ENCODE results near the gene DBR1.
A peak's percentile ranks its signal among the peaks of the same experiment; 100 is the strongest.

Gene DBR1

DNA sequence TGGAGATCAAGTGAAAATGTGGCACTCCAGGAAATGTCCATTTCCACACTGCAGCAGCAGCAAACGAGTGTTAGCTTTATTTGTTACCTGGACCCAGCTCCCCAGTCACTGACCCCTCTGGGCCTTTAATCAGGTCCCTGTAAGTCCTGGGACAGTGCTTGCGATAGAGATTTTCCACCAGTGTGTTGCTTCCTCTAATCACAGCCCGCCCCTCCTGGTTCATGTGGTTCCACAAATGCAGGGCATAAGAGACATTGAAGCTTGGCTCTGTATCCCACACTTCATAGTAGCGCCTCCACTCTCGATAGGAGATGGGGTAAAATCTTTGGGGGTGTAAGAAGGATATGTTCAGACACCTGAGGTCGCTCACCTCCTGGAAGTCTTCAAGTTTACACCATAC, 50.5 kb downstream of the DBR1 start:
- Histone ChIP-seq H3K4me1 (ENCODE audit: control insufficient read depth in 1 of 2, insufficient read depth in 1 of 2, low read depth in 1 of 2, low read length in 1 of 2) (peaks cover 36% of the 10 kb centered on the region in 2 experiments), H3K4me3 (ENCODE audit: low read depth in 1 of 2, low read length in 1 of 2) (no peak overlapping the region), H3K9me3 (no peaks in the 10 kb centered on the region), H3K27me3 (no peaks in the 10 kb centered on the region), H3K36me3 (no peaks in the 10 kb centered on the region), H3K27ac (no peak overlapping the region)
- TF ChIP-seq CTCF (IDR thresholded peaks at IDR 0.05): no peak

DNA sequence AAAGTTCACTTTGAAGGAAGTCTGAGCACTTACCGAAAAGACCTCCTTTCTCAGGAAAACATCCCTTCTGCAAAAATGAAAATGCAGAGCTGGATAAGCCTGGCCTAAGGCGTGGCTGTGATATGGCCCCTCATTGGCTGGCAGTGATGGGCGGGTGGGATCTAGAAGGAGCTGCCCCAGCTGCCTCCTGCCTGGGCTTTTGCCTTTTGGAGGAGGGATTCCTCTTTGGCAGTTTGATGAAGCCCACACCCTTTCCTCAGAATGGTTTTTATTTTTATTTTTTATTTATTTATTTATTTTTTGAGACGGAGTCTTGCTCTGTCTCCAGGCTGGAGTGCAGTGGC, 55.3 kb downstream of the DBR1 start:
- no peak for TF ChIP-seq CTCF (IDR thresholded peaks at IDR 0.05)
- Histone ChIP-seq H3K9me3 (no peaks in the 10 kb centered on the region), H3K4me3 (ENCODE audit: low read depth in 1 of 2, low read length in 1 of 2) (no peak overlapping the region)

GRCh38 chr3:138118612-138119422, 55.9 kb downstream of the DBR1 start:
- Histone ChIP-seq H3K4me1 (ENCODE audit: control insufficient read depth in 1 of 2, insufficient read depth in 1 of 2, low read depth in 1 of 2, low read length in 1 of 2) (peaks cover 34 to 35% of the 10 kb centered on the region in 2 experiments), H3K9me3 (no peaks in the 10 kb centered on the region)
- peak; percentile 82 for TF ChIP-seq CTCF (IDR thresholded peaks at IDR 0.05)

More for the DNA sequence above, 55.3 kb downstream of the DBR1 start:
- Histone ChIP-seq H3K4me1 (ENCODE audit: control insufficient read depth in 1 of 2, insufficient read depth in 1 of 2, low read depth in 1 of 2, low read length in 1 of 2) (peaks cover 33% of the 10 kb centered on the region in 2 experiments), H3K27me3 (no peaks in the 10 kb centered on the region), H3K27ac (no peak overlapping the region), H3K36me3 (no peaks in the 10 kb centered on the region)

DNA sequence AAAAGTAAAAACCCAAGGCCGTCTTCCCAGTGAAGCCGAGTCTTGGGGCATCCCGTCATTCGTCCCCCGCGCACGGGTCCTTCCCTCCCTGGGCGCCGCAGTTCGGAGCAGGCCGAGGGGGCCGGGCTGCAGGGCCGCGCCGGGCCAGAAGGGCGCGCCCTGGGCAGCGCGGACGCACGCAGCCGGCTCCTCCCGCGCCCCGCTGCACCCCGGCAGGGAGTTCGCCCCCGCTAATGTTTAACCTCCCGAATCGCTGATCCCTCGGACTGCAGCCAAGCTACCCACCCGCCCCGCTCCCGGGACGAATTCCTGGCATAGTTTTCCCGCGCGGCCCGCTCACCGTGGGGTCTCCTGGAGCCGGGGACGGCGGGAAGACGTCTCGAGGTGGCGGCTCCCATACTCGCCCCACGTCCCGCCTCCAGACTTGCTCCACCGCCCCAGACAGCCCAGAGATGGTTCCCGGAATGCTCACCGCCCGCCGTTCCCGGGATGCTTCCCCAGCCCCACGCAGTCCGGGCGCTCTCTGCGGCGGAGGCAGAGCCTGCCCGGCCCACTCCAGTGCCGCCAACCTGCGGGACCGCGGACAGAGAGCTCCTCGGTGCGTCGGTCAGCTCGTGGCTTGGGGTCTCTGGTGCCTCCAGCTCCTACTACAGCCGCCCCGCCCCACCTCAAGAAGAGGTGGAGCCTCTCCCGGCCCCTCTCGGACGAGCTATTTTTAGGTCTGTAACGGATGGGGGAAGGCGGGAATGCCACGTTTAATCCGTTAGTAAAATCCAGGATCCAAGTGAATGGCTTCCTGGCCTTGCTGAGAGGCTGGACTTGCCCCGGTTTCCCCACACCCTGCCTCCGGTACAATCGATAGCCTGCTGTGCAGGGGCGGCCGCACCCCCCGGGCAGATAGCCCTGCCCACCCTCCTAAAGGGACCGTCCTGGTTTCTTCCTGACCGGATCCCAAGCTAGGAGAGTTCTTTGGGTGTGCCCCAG, 59.4 kb downstream of the DBR1 start, which contains the start of gene DZIP1L:
Gene DZIP1L (minus strand): TSS at position 621 of the 984 bp plus-strand sequence. CDS start 11,637 bp downstream, outside the sequence.
- Histone ChIP-seq H3K36me3 (no peaks in the 10 kb centered on the region), H3K27me3 (no peaks in the 10 kb centered on the region), H3K4me1 (ENCODE audit: control insufficient read depth in 1 of 2, insufficient read depth in 1 of 2, low read depth in 1 of 2, low read length in 1 of 2) (peaks cover 45 to 47% of the 10 kb centered on the region in 2 experiments), H3K9me3 (no peaks in the 10 kb centered on the region), H3K4me3 (ENCODE audit: low read depth in 1 of 2, low read length in 1 of 2) (peak within 1 kb of the TSS; percentile 72 to 91), H3K27ac (peak within 1 kb of the TSS; percentile 65)
- TF ChIP-seq CTCF (IDR thresholded peaks at IDR 0.05): peak; percentile 78

More at GRCh38 chr3:138118612-138119422, 55.9 kb downstream of the DBR1 start:
- no peak overlapping the region for H3K4me3 ChIP-seq (ENCODE audit: low read depth in 1 of 2, low read length in 1 of 2)
- H3K27ac ChIP-seq: no peak overlapping the region
- no peaks in the 10 kb centered on the region for H3K36me3 ChIP-seq
- no peaks in the 10 kb centered on the region for H3K27me3 ChIP-seq

GRCh38 chr3:138114431-138114918, 60.2 kb downstream of the DBR1 start:
- no peaks in the 10 kb centered on the region for H3K9me3 ChIP-seq
- H3K27ac ChIP-seq: peak overlapping the region; percentile 65
- TF ChIP-seq CTCF (IDR thresholded peaks at IDR 0.05): no peak
- no peaks in the 10 kb centered on the region for H3K27me3 ChIP-seq
- H3K36me3 ChIP-seq: no peaks in the 10 kb centered on the region
- H3K4me1 ChIP-seq (ENCODE audit: control insufficient read depth in 1 of 2, insufficient read depth in 1 of 2, low read depth in 1 of 2, low read length in 1 of 2): peaks cover 40% of the 10 kb centered on the region in 2 experiments
- H3K4me3 ChIP-seq (ENCODE audit: low read depth in 1 of 2, low read length in 1 of 2): peak overlapping the region; percentile 72 to 91
